H1 (cell line): Measurements from ENCODE around the gene TNN. TPM values are rescaled to one million over a fixed set of nuclear protein-coding genes. Genes with fewer than 3 reads are reported as not detected.

Experiments used
- ATF2 ChIP-seq: IDR thresholded peaks from 2 replicates; pipeline ENCODE4 v1.6.1; 2012; ENCODE audit warnings: low read length, inconsistent platforms
- EGR1 ChIP-seq: IDR thresholded peaks from 2 replicates; pipeline ENCODE4 v1.6.1; 2011; ENCODE audit warnings: low read depth, low read length, borderline replicate concordance
- MAX ChIP-seq: IDR thresholded peaks from 2 replicates; pipeline ENCODE4 v1.6.1; 2012; ENCODE audit warnings: inconsistent platforms
- SP2 ChIP-seq: IDR thresholded peaks from 2 replicates; pipeline ENCODE4 v1.6.1; 2012; ENCODE audit warnings: mild to moderate bottlenecking, low read length, inconsistent platforms
- TBP ChIP-seq: IDR thresholded peaks from 2 replicates; pipeline ENCODE4 v1.6.1; 2011; ENCODE audit warnings: low read depth, low read length, improper control_type of control experiment
- polyA plus RNA-seq, 7 experiments: library from polyadenylated mRNA; depleted of rRNA in 3 of 7; stranded (reverse) in 5 of 7; unstranded in 2 of 7; fragments of >200 nt in 5 of 7; fragments of 200-250 nt in 2 of 7; gene quantifications; 1 replicate in 5 of 7; 2 replicates in 1 of 7; 4 replicates in 1 of 7; pipeline versions ENCODE4 v1.2.1 to v1.2.3, GENCODE V29; 2011 to 2013; ENCODE audit warnings: missing spikeins in 2 of 7, mixed read lengths in 2 of 7
- total RNA-seq: library from RNA; stranded (reverse); fragmentation: NEBNext Ultra II Directional; extraction: Animal tissue kit (Norgen Biotek cat#: 25700); gene quantifications from 2 replicates; pipeline ENCODE4 v1.2.1, GENCODE V29; 2021
- TF ChIP-seq, protein P1 (sequence below), 3 experiments: IDR thresholded peaks; 1 replicate in 2 of 3; 2 replicates in 1 of 3; pipeline versions ENCODE4 v1.5.1 to v1.6.1; 2011; ENCODE audit warnings: low read length in 3 of 3, mild to moderate bottlenecking in 3 of 3, inconsistent platforms in 2 of 3, low read depth in 1 of 3, moderate library complexity in 1 of 3; ENCODE audit not compliant: insufficient read depth in 1 of 3; ENCODE audit errors: control extremely low read depth in 1 of 3

Gene TNN
- total and polyA plus RNA-seq, 2 of the 8 experiments (the other 6 are each of a cell fraction or from before 2014, with no cell fraction given), result 0.21 to 0.30 TPM

DNA sequence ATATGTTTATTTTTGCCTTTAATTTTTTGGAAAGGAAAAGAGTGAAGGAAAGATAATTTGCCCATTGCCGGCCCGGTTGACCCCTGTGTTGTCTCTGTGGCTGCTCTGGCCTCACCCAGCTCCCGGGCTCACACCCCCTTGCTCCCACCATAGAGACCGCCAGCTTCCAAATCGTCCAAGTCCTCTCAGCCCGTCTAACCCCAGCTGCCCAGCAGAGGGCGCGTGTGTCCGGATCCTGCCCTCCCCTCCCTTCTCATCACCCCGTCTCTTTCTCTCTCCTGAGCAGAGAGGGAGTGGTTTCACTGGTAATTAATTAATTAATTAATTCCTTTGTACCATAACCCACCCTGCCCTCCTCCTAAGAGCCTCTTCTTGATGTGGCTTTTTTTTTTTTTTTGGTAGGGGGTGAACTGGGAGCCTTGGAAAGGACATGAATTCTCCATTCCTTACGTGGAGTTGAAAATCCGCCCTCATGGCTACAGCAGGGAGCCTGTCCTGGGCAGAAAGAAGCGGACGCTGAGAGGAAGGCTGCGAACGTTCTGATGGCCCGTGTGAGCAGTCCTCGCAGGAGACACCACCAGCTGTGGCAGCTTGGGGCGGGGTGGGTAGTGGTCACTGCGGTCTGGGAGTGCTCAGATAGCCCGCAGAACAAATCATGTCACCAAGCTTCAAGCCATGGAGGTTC lies 79.0 kb downstream of the TNN start (continued):
- TF ChIP-seq, protein P1, sequence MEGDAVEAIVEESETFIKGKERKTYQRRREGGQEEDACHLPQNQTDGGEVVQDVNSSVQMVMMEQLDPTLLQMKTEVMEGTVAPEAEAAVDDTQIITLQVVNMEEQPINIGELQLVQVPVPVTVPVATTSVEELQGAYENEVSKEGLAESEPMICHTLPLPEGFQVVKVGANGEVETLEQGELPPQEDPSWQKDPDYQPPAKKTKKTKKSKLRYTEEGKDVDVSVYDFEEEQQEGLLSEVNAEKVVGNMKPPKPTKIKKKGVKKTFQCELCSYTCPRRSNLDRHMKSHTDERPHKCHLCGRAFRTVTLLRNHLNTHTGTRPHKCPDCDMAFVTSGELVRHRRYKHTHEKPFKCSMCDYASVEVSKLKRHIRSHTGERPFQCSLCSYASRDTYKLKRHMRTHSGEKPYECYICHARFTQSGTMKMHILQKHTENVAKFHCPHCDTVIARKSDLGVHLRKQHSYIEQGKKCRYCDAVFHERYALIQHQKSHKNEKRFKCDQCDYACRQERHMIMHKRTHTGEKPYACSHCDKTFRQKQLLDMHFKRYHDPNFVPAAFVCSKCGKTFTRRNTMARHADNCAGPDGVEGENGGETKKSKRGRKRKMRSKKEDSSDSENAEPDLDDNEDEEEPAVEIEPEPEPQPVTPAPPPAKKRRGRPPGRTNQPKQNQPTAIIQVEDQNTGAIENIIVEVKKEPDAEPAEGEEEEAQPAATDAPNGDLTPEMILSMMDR (IDR thresholded peaks at IDR 0.05; ENCODE audit: control extremely low read depth in 1 of 3, insufficient read depth in 1 of 3, low read depth in 1 of 3, low read length in 3 of 3), result peak; percentile 87 to 95 (median 91)
- TF ChIP-seq TBP, result peak; percentile 34; the same call in 1 of the 2 replicates
- TF ChIP-seq SP2, result no peak
- peak; percentile 32; the same call in 1 of the 2 replicates for TF ChIP-seq MAX
- no peak for TF ChIP-seq EGR1
- TF ChIP-seq ATF2, result no peak
- TF ChIP-seq, all 59 proteins: peak for 6
